ENCODE results near the gene KCP.

- TF ChIP-seq, protein P1, sequence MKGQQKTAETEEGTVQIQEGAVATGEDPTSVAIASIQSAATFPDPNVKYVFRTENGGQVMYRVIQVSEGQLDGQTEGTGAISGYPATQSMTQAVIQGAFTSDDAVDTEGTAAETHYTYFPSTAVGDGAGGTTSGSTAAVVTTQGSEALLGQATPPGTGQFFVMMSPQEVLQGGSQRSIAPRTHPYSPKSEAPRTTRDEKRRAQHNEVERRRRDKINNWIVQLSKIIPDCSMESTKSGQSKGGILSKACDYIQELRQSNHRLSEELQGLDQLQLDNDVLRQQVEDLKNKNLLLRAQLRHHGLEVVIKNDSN (IDR thresholded peaks at IDR 0.05; ENCODE audit: borderline replicate concordance, low read depth): no peak
- TF ChIP-seq, protein P2, sequence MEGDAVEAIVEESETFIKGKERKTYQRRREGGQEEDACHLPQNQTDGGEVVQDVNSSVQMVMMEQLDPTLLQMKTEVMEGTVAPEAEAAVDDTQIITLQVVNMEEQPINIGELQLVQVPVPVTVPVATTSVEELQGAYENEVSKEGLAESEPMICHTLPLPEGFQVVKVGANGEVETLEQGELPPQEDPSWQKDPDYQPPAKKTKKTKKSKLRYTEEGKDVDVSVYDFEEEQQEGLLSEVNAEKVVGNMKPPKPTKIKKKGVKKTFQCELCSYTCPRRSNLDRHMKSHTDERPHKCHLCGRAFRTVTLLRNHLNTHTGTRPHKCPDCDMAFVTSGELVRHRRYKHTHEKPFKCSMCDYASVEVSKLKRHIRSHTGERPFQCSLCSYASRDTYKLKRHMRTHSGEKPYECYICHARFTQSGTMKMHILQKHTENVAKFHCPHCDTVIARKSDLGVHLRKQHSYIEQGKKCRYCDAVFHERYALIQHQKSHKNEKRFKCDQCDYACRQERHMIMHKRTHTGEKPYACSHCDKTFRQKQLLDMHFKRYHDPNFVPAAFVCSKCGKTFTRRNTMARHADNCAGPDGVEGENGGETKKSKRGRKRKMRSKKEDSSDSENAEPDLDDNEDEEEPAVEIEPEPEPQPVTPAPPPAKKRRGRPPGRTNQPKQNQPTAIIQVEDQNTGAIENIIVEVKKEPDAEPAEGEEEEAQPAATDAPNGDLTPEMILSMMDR (IDR thresholded peaks at IDR 0.05): no peak
- no peak for TF ChIP-seq SMC3 (IDR thresholded peaks at IDR 0.05; ENCODE audit: low read depth, low read length)
- no peak for TF ChIP-seq POLR2AphosphoS5 (IDR thresholded peaks at IDR 0.05; ENCODE audit: low read depth, low read length)
- no peak for TF ChIP-seq MEF2A (IDR thresholded peaks at IDR 0.05; ENCODE audit: borderline replicate concordance, low read depth)
Measured at GRCh38 chr7:128932862-128933179, 22.3 kb upstream of the KCP start.

All from SK-N-SH (cell line).